Liver (tissue), 3 donors: Measurements from ENCODE around the gene SMARCC1.

Source experiments
- CTCF ChIP-seq: fragments of 150-350 bp; IDR thresholded peaks from 2 replicates; pipeline ENCODE4 v1.5.1; 2017; ENCODE audit warnings: improper control_type of control experiment, low read depth, low read length; ENCODE audit not compliant: missing input control
- FOXA1 ChIP-seq: IDR thresholded peaks from 2 replicates; pipeline ENCODE4 v1.6.1; 2016; ENCODE audit warnings: antibody characterized with exemption
- GABPA ChIP-seq, 2 donors: IDR thresholded peaks in 1 of 2; conservative IDR thresholded peaks in 1 of 2; 2 replicates each; pipeline ENCODE4 v1.6.1; 2016; ENCODE audit warnings: antibody characterized with exemption in 2 of 2, mild to moderate bottlenecking in 1 of 2, moderate library complexity in 1 of 2
- JUND ChIP-seq, 2 donors: IDR thresholded peaks; 2 replicates each; pipeline ENCODE4 v1.6.1; 2016; ENCODE audit warnings: antibody characterized with exemption in 2 of 2
- RAD21 ChIP-seq, 2 donors: IDR thresholded peaks; 2 replicates each; pipeline ENCODE4 v1.6.1; 2016; ENCODE audit warnings: antibody characterized with exemption in 2 of 2, mild to moderate bottlenecking in 2 of 2
- RXRA ChIP-seq, 2 donors: IDR thresholded peaks; 2 replicates each; pipeline ENCODE4 v1.6.1; 2017 to 2018; ENCODE audit warnings: antibody characterized with exemption in 2 of 2, mild to moderate bottlenecking in 1 of 2
- SP1 ChIP-seq: IDR thresholded peaks from 2 replicates; pipeline ENCODE4 v1.6.1; 2018; ENCODE audit warnings: antibody characterized with exemption, mild to moderate bottlenecking
- TAF1 ChIP-seq: conservative IDR thresholded peaks from 2 replicates; pipeline ENCODE4 v1.6.1; 2016; ENCODE audit warnings: antibody characterized with exemption, mild to moderate bottlenecking
- YY1 ChIP-seq: IDR thresholded peaks from 2 replicates; pipeline ENCODE4 v1.6.1; 2016; ENCODE audit warnings: antibody characterized with exemption, mild to moderate bottlenecking
- TF ChIP-seq, protein P1 (sequence below): IDR thresholded peaks from 2 replicates; pipeline ENCODE4 v1.6.1; 2016; ENCODE audit warnings: antibody characterized with exemption
- TF ChIP-seq, protein P2 (sequence below): IDR thresholded peaks from 2 replicates; pipeline ENCODE4 v1.6.1; 2016; ENCODE audit warnings: antibody characterized with exemption, mild to moderate bottlenecking
- donor health status: healthy.
- donor health status: healthy.

DNA sequence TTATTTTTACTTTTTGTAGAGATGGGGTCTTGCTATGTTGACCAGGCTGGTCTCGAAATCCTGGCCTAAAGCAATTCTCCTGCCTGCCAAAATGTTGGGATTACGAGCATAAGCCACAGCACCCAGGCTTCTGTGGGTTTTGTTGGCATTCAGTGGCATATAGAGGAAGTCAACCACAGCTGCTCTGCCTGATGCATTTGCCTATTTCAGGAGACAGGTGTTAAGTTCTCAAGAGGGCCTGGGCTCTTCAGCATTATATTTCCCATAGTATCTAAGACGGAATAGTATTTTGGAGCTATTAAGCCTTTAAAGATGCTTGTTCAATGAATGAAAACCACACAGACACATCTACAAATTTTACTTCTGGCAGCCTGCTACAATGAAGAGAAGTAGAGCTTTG, 129.6 kb downstream of the SMARCC1 start:
- no peak for TF ChIP-seq SP1
- no peak for TF ChIP-seq CTCF
- no peak for TF ChIP-seq GABPA (IDR thresholded peaks at IDR 0.05 in 1 of 2, conservative IDR thresholded peaks at IDR 0.05 in 1 of 2)
- no peak for TF ChIP-seq TAF1
- no peak for TF ChIP-seq JUND (IDR thresholded peaks at IDR 0.05)
- TF ChIP-seq FOXA1, result no peak
- TF ChIP-seq RAD21 (IDR thresholded peaks at IDR 0.05), result no peak
- no peak for TF ChIP-seq RXRA (IDR thresholded peaks at IDR 0.05)
- TF ChIP-seq, protein P1, sequence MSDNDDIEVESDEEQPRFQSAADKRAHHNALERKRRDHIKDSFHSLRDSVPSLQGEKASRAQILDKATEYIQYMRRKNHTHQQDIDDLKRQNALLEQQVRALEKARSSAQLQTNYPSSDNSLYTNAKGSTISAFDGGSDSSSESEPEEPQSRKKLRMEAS, result no peak
- no peak for TF ChIP-seq YY1
- TF ChIP-seq, protein P2, sequence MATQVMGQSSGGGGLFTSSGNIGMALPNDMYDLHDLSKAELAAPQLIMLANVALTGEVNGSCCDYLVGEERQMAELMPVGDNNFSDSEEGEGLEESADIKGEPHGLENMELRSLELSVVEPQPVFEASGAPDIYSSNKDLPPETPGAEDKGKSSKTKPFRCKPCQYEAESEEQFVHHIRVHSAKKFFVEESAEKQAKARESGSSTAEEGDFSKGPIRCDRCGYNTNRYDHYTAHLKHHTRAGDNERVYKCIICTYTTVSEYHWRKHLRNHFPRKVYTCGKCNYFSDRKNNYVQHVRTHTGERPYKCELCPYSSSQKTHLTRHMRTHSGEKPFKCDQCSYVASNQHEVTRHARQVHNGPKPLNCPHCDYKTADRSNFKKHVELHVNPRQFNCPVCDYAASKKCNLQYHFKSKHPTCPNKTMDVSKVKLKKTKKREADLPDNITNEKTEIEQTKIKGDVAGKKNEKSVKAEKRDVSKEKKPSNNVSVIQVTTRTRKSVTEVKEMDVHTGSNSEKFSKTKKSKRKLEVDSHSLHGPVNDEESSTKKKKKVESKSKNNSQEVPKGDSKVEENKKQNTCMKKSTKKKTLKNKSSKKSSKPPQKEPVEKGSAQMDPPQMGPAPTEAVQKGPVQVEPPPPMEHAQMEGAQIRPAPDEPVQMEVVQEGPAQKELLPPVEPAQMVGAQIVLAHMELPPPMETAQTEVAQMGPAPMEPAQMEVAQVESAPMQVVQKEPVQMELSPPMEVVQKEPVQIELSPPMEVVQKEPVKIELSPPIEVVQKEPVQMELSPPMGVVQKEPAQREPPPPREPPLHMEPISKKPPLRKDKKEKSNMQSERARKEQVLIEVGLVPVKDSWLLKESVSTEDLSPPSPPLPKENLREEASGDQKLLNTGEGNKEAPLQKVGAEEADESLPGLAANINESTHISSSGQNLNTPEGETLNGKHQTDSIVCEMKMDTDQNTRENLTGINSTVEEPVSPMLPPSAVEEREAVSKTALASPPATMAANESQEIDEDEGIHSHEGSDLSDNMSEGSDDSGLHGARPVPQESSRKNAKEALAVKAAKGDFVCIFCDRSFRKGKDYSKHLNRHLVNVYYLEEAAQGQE, result no peak
